Measurements from ENCODE around the gene SYTL1. TPM values are rescaled to one million over a fixed set of nuclear protein-coding genes. Genes with fewer than 3 reads are reported as not detected.

Gene SYTL1
- polyA plus RNA-seq, 1 of the 3 experiments (the other 2 are of a cell fraction), result 3.0 TPM

GRCh38 chr1:27380224-27380623 is 38.4 kb downstream of the SYTL1 start:
- CTCF ChIA-PET, result interaction anchor here (0.5 to 13.1 kb wide), 5 partner anchors 8 to 79 kb away, joined by 3 to 154 read pairs (median 10); partner anchors contain the start of gene MAP3K6
- Histone ChIP-seq H3K27me3 (ENCODE audit: insufficient read depth) (no peaks in the 10 kb centered on the region), H2AFZ (ENCODE audit: low read depth) (no peak overlapping the region)

More at GRCh38 chr1:27380224-27380623, 38.4 kb downstream of the SYTL1 start:
- no peaks in the 10 kb centered on the region for H3K36me3 ChIP-seq (replicated peaks in 1 of 2; ENCODE audit: control insufficient read depth in 1 of 2, insufficient read depth in 2 of 2, low read length in 1 of 2)
- no peaks in the 10 kb centered on the region for H4K20me1 ChIP-seq (ENCODE audit: insufficient read depth)
- H3K4me3 ChIP-seq (ENCODE audit: low read depth in 2 of 2, low read length in 1 of 2), result no peak overlapping the region
- DNase-seq, result no peak
- no peaks in the 10 kb centered on the region for H3F3A ChIP-seq (replicated peaks; ENCODE audit: insufficient read depth)
- no CpG with 5 or more reads among the region's 4 CpGs for WGBS (ENCODE audit: low lambda C conversion rate)
- peaks cover 0 to 10% of the 10 kb centered on the region in 2 experiments; a peak in 1 of 4 replicates for H3K4me1 ChIP-seq (ENCODE audit: control insufficient read depth in 1 of 2, insufficient read depth in 2 of 2, low read depth in 1 of 2, low read length in 1 of 2)
- POLR2A ChIA-PET, result interaction anchor here (0.6 kb wide), 1 partner anchor 123 kb away, joined by 3 read pairs; no protein-coding TSS in a partner anchor
- no peak overlapping the region for H3K4me2 ChIP-seq
- H3K9me3 ChIP-seq, result no peaks in the 10 kb centered on the region
- H3K9ac ChIP-seq, result no peak overlapping the region
- H3K79me2 ChIP-seq (ENCODE audit: insufficient read depth), result no peaks in the 10 kb centered on the region
- no peaks in the 10 kb centered on the region for H3K9me2 ChIP-seq
- H3K27ac ChIP-seq (ENCODE audit: low read depth in 2 of 2, low read length in 1 of 2), result no peak overlapping the region
- TF ChIP-seq POLR2AphosphoS5 (IDR thresholded peaks at IDR 0.05; ENCODE audit: low read depth, low read length) (no peak), SMC3 (IDR thresholded peaks at IDR 0.05; ENCODE audit: low read depth, low read length) (no peak), EZH2phosphoT487 (IDR thresholded peaks at IDR 0.05; ENCODE audit: borderline replicate concordance, low read depth) (no peak), REST (IDR thresholded peaks at IDR 0.05; ENCODE audit: low read depth, low read length) (no peak), NFIC (IDR thresholded peaks at IDR 0.05; ENCODE audit: borderline replicate concordance) (no peak), CHD2 (IDR thresholded peaks at IDR 0.05; ENCODE audit: low read length, partially characterized antibody) (no peak), RFX5 (IDR thresholded peaks at IDR 0.05; ENCODE audit: low read length) (no peak), GABPA (IDR thresholded peaks at IDR 0.05; ENCODE audit: low read depth) (no peak), FOXJ3 (CRISPR knock-in tag; IDR thresholded peaks at IDR 0.05) (no peak), TEAD4 (IDR thresholded peaks at IDR 0.05; ENCODE audit: borderline replicate concordance, insufficient read depth) (no peak), FOXM1 (IDR thresholded peaks at IDR 0.05; ENCODE audit: low read depth) (no peak), RXRA (IDR thresholded peaks at IDR 0.05; ENCODE audit: borderline replicate concordance, low read depth) (no peak), ZBTB33 (IDR thresholded peaks at IDR 0.05; ENCODE audit: borderline replicate concordance, low read depth) (no peak), RCOR1 (IDR thresholded peaks at IDR 0.05; ENCODE audit: low read length) (no peak), EP300 (IDR thresholded peaks at IDR 0.05; ENCODE audit: borderline replicate concordance in 1 of 2, low read depth in 1 of 2, low read length in 1 of 2) (no peak), TAF1 (IDR thresholded peaks at IDR 0.05; ENCODE audit: borderline replicate concordance, low read depth, low read length) (no peak), NRF1 (IDR thresholded peaks at IDR 0.05; ENCODE audit: low read depth, low read length) (no peak), MAX (IDR thresholded peaks at IDR 0.05; ENCODE audit: low read depth) (no peak)
